GM19351 (cell line): ENCODE measurements around the gene SPC24.
"Not testable (repeated sequence)": the region's sequence is repeated elsewhere in the genome, so short reads cannot be mapped to it uniquely, and the experiment has no call there.

Experiments used
- ATAC-seq: cut with Tn5 transposase; IDR thresholded peaks from one replicate; pipeline ENCODE4 v1.9.1; 2021; ENCODE audit warnings: mild to moderate bottlenecking, moderate library complexity; ENCODE audit not compliant: unreplicated experiment

SPC24 gene

GRCh38 chr19:11192957-11193939 lies 37.7 kb upstream of the SPC24 start:
- ATAC-seq = no peak

GRCh38 chr19:11191934-11192333 lies 36.4 kb upstream of the SPC24 start:
- ATAC-seq = no peak

- ATAC-seq = no peak
Measured at GRCh38 chr19:11191273-11191755, 35.7 kb upstream of the SPC24 start.

- no peak for ATAC-seq
Measured at GRCh38 chr19:11190501-11190900, 34.9 kb upstream of the SPC24 start.

- ATAC-seq = no peak
Measured at GRCh38 chr19:11187441-11187840, 31.9 kb upstream of the SPC24 start.

- no peak for ATAC-seq
Measured at GRCh38 chr19:11182994-11183393, 27.4 kb upstream of the SPC24 start.

- no peak for ATAC-seq
Measured at GRCh38 chr19:11181488-11181887, 25.9 kb upstream of the SPC24 start.

- ATAC-seq = not testable (repeated sequence)
Measured at GRCh38 chr19:11180975-11181374, 25.4 kb upstream of the SPC24 start.

- no peak for ATAC-seq
Measured at GRCh38 chr19:11180346-11180745, 24.8 kb upstream of the SPC24 start.

GRCh38 chr19:11179716-11180297 lies 24.2 kb upstream of the SPC24 start:
- no peak for ATAC-seq

- ATAC-seq = not testable (repeated sequence)
Measured at GRCh38 chr19:11179145-11179465, 23.5 kb upstream of the SPC24 start.

GRCh38 chr19:11177592-11177991 lies 22.0 kb upstream of the SPC24 start:
- no peak for ATAC-seq

GRCh38 chr19:11176466-11177193 lies 21.0 kb upstream of the SPC24 start:
- ATAC-seq = no peak

GRCh38 chr19:11175920-11176319 lies 20.3 kb upstream of the SPC24 start:
- no peak for ATAC-seq

- no peak for ATAC-seq
Measured at GRCh38 chr19:11174336-11174735, 18.8 kb upstream of the SPC24 start.

- ATAC-seq = no peak
Measured at GRCh38 chr19:11173516-11174155, 18.1 kb upstream of the SPC24 start.

GRCh38 chr19:11172576-11172975 lies 17.0 kb upstream of the SPC24 start:
- ATAC-seq = no peak

GRCh38 chr19:11171144-11171543 lies 15.6 kb upstream of the SPC24 start:
- ATAC-seq = no peak

- ATAC-seq = no peak
Measured at GRCh38 chr19:11169896-11170678, 14.5 kb upstream of the SPC24 start.

GRCh38 chr19:11168568-11168967 lies 13.0 kb upstream of the SPC24 start:
- ATAC-seq = no peak
